MM.1S (cell line): Measurements from ENCODE around the gene CXADR.
"Not testable (repeated sequence)": the region's sequence is repeated elsewhere in the genome, so short reads cannot be mapped to it uniquely, and the experiment has no call there.

ENCODE experiments used
- DNase-seq: peaks from one replicate; pipeline ENCODE4 v3.0.0-alpha.2; 2015
- H2AFZ ChIP-seq: fragments of 300-600 bp; sonication (generic); 2 replicates; pipeline ENCODE4 v1.6.0; 2016; ENCODE audit warnings: antibody characterized with exemption, low read length
- H3F3A ChIP-seq: fragments of 300-600 bp; sonication (generic); 2 replicates; pipeline ENCODE4 v1.6.1; 2016; ENCODE audit warnings: mild to moderate bottlenecking, antibody characterized with exemption, low read length, moderate library complexity, mixed read lengths; ENCODE audit not compliant: insufficient read depth
- H3K27ac ChIP-seq: fragments of 300-600 bp; sonication (generic); 2 replicates; pipeline ENCODE4 v1.5.1; 2016; ENCODE audit warnings: mild to moderate bottlenecking, low read length
- H3K27me3 ChIP-seq: fragments of 300-600 bp; sonication (generic); replicated peaks from 2 replicates; pipeline ENCODE4 v1.6.0; 2016; ENCODE audit warnings: low read length; ENCODE audit not compliant: insufficient read depth
- H3K36me3 ChIP-seq: fragments of 300-600 bp; sonication (generic); replicated peaks from 2 replicates; pipeline ENCODE4 v1.6.1; 2016; ENCODE audit warnings: mild to moderate bottlenecking, low read length, mixed read lengths; ENCODE audit not compliant: insufficient read depth
- H3K4me1 ChIP-seq: fragments of 300-600 bp; sonication (generic); 2 replicates; pipeline ENCODE4 v1.6.1; 2016; ENCODE audit warnings: low read length, mixed read lengths
- H3K4me2 ChIP-seq: fragments of 300-600 bp; sonication (generic); 2 replicates; pipeline ENCODE4 v1.6.0; 2016; ENCODE audit warnings: low read depth, low read length
- H3K4me3 ChIP-seq: fragments of 300-600 bp; sonication (generic); 2 replicates; pipeline ENCODE4 v1.5.1; 2016; ENCODE audit warnings: low read length, mixed read lengths
- H3K79me2 ChIP-seq: fragments of 300-600 bp; sonication (generic); 2 replicates; pipeline ENCODE4 v1.6.1; 2016; ENCODE audit warnings: mixed run types, low read length, mixed read lengths
- H3K9ac ChIP-seq: fragments of 300-600 bp; sonication (generic); 2 replicates; pipeline ENCODE4 v1.6.1; 2016; ENCODE audit warnings: low read length, mixed read lengths
- H3K9me2 ChIP-seq: fragments of 300-600 bp; sonication (generic); replicated peaks from 2 replicates; pipeline ENCODE4 v1.6.1; 2016; ENCODE audit warnings: mild to moderate bottlenecking, low read length, mixed read lengths; ENCODE audit not compliant: insufficient read depth
- H3K9me3 ChIP-seq: fragments of 300-600 bp; sonication (generic); replicated peaks from 2 replicates; pipeline ENCODE4 v1.6.1; 2016; ENCODE audit warnings: mild to moderate bottlenecking, low read length, mixed read lengths; ENCODE audit not compliant: insufficient read depth
- H4K20me1 ChIP-seq: fragments of 300-600 bp; sonication (generic); 2 replicates; pipeline ENCODE4 v1.6.1; 2016; ENCODE audit warnings: mild to moderate bottlenecking, low read length, moderate library complexity, mixed read lengths; ENCODE audit not compliant: insufficient read depth
- CTCF ChIP-seq: fragments of 300-600 bp; sonication (generic); IDR thresholded peaks from 2 replicates; pipeline ENCODE4 v1.5.1; 2016; ENCODE audit warnings: antibody characterized with exemption, low read length, mixed read lengths
- EZH2 ChIP-seq: fragments of 300-600 bp; sonication (generic); optimal IDR thresholded peaks from 2 replicates; pipeline ENCODE3; 2017; ENCODE audit warnings: low read depth, mild to moderate bottlenecking, antibody characterized with exemption, low read length, mixed read lengths
- EZH2phosphoT487 ChIP-seq: fragments of 300-600 bp; sonication (generic); IDR thresholded peaks from 2 replicates; pipeline ENCODE4 v1.6.1; 2018; ENCODE audit warnings: antibody characterized with exemption, low read length

The CXADR gene

GRCh38 chr21:17479606-17480005, 33.2 kb upstream of the CXADR start:
- H3K27me3 ChIP-seq: no peaks in the 10 kb centered on the region

GRCh38 chr21:17482928-17483327, 29.9 kb upstream of the CXADR start:
- Histone ChIP-seq H3K9me3 (no peaks in the 10 kb centered on the region), H3K79me2 (no peaks in the 10 kb centered on the region), H3K27me3 (no peaks in the 10 kb centered on the region), H3K9me2 (no peaks in the 10 kb centered on the region), H3K4me3 (no peak overlapping the region), H3K4me2 (no peak overlapping the region), H2AFZ (no peak overlapping the region), H3K9ac (no peak overlapping the region), H3F3A (no peaks in the 10 kb centered on the region), H3K27ac (no peak overlapping the region), H4K20me1 (no peaks in the 10 kb centered on the region), H3K4me1 (no peaks in the 10 kb centered on the region), H3K36me3 (no peaks in the 10 kb centered on the region)
- DNase-seq: no peak
- no peak for TF ChIP-seq EZH2phosphoT487
- no peak for TF ChIP-seq CTCF
- TF ChIP-seq EZH2: no peak

More at GRCh38 chr21:17479606-17480005, 33.2 kb upstream of the CXADR start:
- TF ChIP-seq EZH2 (no peak), EZH2phosphoT487 (no peak), CTCF (no peak)
- H3K79me2 ChIP-seq: no peaks in the 10 kb centered on the region
- no peak overlapping the region for H3K27ac ChIP-seq
- H3F3A ChIP-seq: no peaks in the 10 kb centered on the region
- no peaks in the 10 kb centered on the region for H3K9me3 ChIP-seq
- H3K4me1 ChIP-seq: no peaks in the 10 kb centered on the region
- no peak overlapping the region for H3K4me2 ChIP-seq
- no peak overlapping the region for H3K4me3 ChIP-seq
- DNase-seq: no peak
- H4K20me1 ChIP-seq: no peaks in the 10 kb centered on the region
- H3K9ac ChIP-seq: no peak overlapping the region
- H2AFZ ChIP-seq: no peak overlapping the region
- no peaks in the 10 kb centered on the region for H3K9me2 ChIP-seq
- H3K36me3 ChIP-seq: no peaks in the 10 kb centered on the region

GRCh38 chr21:17488620-17489019, 24.2 kb upstream of the CXADR start:
- H3K9ac ChIP-seq: no peak overlapping the region
- no peak overlapping the region for H3K27ac ChIP-seq
- H2AFZ ChIP-seq: no peak overlapping the region
- no peaks in the 10 kb centered on the region for H3K9me2 ChIP-seq
- H3F3A ChIP-seq: no peaks in the 10 kb centered on the region
- H3K4me2 ChIP-seq: no peak overlapping the region
- H3K79me2 ChIP-seq: no peaks in the 10 kb centered on the region
- DNase-seq: peak; percentile 30
- H4K20me1 ChIP-seq: no peaks in the 10 kb centered on the region
- H3K27me3 ChIP-seq: no peaks in the 10 kb centered on the region
- H3K36me3 ChIP-seq: no peaks in the 10 kb centered on the region
- TF ChIP-seq CTCF (no peak), EZH2phosphoT487 (no peak), EZH2 (no peak)
- H3K9me3 ChIP-seq: no peaks in the 10 kb centered on the region
- no peak overlapping the region for H3K4me3 ChIP-seq
- peaks cover 6% of the 10 kb centered on the region; the same call in 1 of the 2 replicates for H3K4me1 ChIP-seq

GRCh38 chr21:17489565-17489964, 23.3 kb upstream of the CXADR start:
- H3K9ac ChIP-seq, H3F3A ChIP-seq, H3K9me3 ChIP-seq, H3K79me2 ChIP-seq, H4K20me1 ChIP-seq, H3K27ac ChIP-seq, H3K36me3 ChIP-seq, H3K4me2 ChIP-seq, H3K4me3 ChIP-seq, H3K4me1 ChIP-seq, DNase-seq, H3K9me2 ChIP-seq, H3K27me3 ChIP-seq, H2AFZ ChIP-seq: not testable (repeated sequence)
